Activated CD4-positive, alpha-beta T cell treated with anti-CD3 and anti-CD28 coated beads, Interleukin-2, amount 50 U/mL, for 16 hours (primary cell): ENCODE results near the gene RTEL1.
"Not testable (repeated sequence)": the region's sequence is repeated elsewhere in the genome, so short reads cannot be mapped to it uniquely, and the experiment has no call there.

ENCODE experiments used
- DNase-seq: peaks from one replicate; pipeline ENCODE4 v3.0.0-alpha.2; 2020

Gene RTEL1

DNA sequence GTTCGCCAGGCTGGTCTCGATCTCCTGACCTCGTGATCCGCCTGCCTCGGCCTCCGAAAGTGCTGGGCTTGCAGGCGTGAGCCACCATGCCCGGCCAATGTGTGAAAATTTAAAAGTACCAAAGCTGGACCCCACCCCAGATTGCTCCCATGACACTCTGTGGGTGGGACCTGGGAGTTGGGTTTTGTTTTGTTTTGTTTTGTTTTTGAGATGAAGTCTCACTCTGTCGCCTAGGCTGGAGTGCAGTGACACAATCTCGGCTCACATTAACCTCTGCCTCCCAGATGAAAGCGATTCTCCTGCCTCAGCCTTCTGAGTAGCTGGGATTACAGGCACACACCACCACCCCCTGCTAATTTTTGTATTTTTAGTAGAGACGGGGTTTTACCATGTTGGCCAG lies 13.6 kb downstream of the RTEL1 start:
- DNase-seq, result not testable (repeated sequence)

DNA sequence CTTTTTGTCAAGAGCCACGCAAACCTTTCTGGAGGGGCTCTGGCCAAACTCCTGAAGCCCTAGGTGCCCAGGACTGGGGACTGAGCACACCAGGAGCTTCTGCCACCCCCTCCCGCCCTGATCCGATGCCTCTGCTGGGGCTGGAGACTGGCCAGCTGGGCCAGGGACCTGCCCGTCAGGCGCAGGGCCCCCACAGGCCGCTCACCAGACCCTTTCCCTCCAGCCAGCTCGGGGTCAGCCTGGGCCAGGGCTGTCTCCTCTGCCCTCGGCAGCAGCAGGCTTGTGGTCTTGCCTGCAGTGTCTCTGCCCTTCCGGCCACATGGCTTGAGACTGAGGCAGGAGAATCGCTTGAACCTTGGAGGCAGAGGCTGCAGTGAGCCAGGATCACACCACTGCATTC lies 14.6 kb downstream of the RTEL1 start:
- DNase-seq, result no peak

DNA sequence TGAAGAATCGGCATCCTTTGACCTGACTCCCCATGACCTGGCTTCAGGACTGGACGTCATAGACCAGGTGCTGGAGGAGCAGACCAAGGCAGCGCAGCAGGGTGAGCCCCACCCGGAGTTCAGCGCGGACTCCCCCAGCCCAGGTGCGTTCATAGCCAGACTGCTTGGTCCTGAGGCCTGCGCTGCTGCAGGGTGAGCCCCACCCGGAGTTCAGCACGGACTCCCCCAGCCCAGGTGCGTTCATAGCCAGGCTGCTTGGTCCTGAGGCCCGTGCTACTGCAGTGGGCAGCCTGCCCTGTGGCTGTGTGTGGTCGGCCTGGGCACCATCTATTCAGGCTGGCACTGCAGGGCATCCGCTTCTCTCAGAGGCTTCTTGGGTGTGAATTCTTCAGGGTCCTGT lies 15.8 kb downstream of the RTEL1 start:
- no peak for DNase-seq

- no peak for DNase-seq
Observed at GRCh38 chr20:63675681-63676368, 17.7 kb downstream of the RTEL1 start.

- DNase-seq, result no peak
Observed at GRCh38 chr20:63678071-63678470, 20.0 kb downstream of the RTEL1 start.

DNA sequence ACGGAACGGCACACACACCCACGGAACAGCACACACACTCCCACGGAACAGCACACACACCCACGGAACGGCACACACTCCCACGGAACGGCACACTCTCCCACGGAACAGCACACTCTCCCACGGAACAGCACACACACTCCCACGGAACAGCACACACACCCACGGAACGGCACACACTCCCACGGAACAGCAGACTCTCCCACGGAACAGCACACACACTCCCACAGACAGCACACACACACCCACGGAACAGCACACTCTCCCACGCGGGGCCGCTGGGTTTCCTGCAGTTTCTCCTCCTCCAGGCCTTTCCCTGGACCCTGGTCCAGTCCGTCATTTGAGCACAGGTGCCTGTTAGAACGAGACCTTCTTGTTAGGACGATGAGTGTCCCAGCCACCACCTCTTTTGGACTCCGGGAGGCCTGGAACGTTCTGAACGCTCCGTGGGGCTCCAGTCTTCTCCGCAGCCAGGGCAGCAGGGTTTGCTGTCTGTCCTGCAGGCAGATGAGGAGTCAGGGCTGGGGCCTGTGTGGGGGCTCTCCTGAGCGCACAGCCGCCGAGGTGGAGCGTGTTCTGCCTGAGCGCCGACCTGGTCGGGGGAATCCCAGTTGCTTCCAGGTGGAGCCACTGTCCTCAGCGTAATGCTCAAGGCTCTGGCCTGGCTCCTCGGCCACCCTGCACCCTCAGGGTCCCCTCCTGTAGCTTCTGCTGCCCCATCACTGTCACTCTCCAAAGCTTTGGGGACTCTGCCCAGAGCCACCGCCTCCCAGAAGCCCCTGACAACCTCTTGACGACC lies 20.8 kb downstream of the RTEL1 start:
- DNase-seq, result no peak

- DNase-seq, result no peak
Observed at GRCh38 chr20:63679799-63680305, 21.7 kb downstream of the RTEL1 start.

DNA sequence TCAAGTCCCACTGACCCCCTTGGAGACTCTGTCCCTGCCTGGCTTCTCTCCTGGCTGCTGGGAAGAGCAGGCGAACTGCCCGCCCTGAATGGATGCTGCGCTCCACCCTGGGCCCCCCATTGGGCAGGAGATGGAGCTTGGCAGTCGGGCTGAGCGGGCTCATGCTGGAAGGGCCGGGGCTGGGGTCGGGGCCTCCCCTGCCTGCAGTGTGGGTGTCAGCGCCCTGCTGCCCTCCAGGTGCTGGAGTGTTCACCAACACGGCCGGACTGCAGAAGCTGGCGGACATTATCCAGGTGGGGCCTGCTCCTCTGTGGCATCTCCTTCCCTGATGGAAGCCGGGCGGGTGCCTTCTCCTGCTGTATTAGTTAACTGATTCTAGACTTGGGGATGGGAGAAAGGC lies 22.3 kb downstream of the RTEL1 start:
- no peak for DNase-seq

- no peak for DNase-seq
Observed at GRCh38 chr20:63680857-63681608, 22.9 kb downstream of the RTEL1 start.

GRCh38 chr20:63681609-63682142 lies 23.6 kb downstream of the RTEL1 start:
- no peak for DNase-seq

GRCh38 chr20:63682384-63683139 lies 24.4 kb downstream of the RTEL1 start:
- no peak for DNase-seq

DNA sequence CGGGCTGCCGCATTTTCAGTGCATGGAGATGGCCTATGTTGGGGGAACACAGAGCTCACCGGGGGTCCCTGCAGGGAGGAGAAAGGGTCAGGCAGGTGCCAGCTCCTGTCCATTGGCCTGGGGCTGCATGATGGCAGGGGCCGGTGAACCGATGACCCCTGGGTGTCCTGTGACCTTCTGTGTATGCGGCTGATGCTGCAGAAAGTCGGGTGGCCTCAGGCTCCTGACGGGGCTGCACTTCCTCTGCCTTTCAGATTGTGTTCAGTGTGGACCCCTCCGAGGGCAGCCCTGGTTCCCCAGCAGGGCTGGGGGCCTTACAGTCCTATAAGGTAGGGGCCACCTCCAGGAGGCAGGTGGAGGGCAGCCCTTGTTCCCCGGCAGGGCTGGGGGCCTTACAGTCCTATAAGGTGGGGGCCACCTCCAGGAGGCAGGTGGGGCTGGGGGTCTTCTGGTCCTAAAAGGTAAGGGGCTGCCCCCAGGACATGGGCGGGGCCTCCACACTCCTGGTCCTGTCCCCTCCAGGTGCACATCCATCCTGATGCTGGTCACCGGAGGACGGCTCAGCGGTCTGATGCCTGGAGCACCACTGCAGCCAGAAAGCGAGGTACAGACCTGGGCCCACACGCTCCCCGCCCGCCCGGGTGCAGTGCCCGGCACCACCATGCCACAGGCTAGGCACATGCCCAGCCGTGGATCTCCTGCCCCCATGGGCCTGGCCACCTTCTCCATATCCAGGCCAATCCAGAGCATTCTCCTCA lies 27.3 kb downstream of the RTEL1 start:
- no peak for DNase-seq

GRCh38 chr20:63686094-63686491 lies 28.0 kb downstream of the RTEL1 start:
- DNase-seq, result no peak

GRCh38 chr20:63686492-63687321 lies 28.6 kb downstream of the RTEL1 start:
- peak; percentile 26 for DNase-seq

DNA sequence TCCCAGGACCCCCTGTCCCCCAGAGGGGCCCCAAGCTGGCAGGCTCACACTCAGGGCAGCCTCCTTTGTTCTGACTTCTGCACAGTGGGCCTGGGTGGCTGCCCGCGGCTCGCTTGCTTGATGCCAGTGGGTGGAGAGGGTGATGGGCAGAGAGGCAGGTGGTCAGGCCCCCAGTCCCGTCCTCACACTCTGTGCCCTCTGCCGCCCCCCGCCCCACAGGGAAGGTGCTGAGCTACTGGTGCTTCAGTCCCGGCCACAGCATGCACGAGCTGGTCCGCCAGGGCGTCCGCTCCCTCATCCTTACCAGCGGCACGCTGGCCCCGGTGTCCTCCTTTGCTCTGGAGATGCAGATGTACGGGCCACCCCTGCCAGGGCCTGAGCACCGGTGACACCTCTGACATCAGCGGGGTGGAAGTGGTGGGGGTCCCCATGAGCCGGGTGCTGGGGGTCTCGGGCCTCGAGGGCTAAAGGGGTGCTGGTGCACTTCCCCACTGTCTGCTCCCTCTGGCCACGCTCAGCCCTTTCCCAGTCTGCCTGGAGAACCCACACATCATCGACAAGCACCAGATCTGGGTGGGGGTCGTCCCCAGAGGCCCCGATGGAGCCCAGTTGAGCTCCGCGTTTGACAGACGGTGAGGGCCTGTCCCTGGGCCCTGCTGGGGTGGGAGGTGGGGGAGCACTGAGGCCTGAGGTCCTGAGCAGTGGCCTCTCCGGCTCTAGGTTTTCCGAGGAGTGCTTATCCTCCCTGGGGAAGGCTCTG lies 29.5 kb downstream of the RTEL1 start:
- DNase-seq, result no peak

DNA sequence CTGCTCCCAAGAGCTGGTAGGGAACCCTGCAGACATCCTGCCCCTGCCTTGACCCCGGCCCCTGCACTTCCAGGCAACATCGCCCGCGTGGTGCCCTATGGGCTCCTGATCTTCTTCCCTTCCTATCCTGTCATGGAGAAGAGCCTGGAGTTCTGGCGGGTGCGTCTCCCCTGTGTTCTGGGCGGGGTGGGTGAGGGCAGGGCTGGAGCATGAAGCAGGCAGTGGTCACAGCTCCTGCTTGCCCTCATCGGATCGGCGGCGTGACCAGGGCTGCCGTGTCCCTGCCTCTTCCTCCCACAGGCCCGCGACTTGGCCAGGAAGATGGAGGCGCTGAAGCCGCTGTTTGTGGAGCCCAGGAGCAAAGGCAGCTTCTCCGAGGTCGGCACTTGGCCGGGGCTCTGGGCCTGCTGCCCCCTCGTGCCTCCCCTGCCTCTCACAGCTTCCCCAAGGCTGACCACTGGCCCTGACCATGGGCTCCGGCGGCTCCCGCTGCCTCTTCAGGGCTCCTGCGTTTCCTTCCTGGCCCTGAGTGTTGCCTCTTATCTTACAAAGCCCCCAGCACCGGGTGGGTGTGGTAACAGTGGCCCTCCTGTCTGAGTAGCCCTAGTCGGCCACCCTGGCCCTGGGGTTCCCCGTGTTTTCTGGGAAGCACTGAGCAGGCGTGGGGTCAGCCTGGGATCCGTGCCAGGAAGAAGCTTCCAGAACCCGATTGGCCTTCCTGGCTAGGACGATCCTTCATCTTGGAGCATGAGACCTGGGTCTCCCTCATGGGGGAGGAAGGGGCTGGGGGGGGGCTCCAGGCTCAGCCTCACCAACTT lies 30.3 kb downstream of the RTEL1 start:
- DNase-seq, result no peak

DNA sequence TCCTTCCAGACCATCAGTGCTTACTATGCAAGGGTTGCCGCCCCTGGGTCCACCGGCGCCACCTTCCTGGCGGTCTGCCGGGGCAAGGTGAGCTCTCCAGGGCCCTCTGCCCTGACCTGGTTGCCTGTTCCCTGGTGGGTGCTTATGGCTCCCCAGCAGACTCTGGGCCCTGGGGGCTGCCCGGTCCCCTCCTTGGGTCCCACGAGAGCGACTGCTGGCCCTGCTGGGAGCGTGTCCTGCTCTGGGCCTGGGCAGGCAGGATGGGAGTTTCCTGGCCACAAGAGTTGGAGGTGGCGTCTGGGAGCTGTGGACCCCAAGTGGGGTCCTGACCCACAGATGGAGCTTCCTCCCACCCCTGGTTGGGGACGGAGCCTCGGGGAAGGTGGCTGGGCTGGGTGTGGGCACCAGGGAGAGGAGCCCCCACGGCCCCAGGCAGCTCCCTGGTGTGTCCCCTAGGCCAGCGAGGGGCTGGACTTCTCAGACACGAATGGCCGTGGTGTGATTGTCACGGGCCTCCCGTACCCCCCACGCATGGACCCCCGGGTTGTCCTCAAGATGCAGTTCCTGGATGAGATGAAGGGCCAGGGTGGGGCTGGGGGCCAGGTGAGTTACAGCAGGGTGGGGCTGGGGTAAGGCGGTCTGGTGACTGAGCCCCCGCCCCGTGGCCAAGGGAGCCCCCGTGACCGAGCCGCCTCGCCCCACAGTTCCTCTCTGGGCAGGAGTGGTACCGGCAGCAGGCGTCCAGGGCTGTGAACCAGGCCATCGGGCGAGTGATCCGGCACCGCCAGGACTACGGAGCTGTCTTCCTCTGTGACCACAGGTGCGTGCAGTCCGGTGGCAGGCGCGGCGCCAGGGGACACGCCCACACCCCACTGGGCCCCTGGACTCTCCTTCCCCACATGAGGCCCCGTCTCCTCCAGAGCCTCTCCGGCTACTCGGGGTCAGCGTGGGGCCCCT lies 31.2 kb downstream of the RTEL1 start:
- no peak for DNase-seq
